Endothelial cell of umbilical vein (primary cell): ENCODE results near the gene SLC39A11.
"Not testable (repeated sequence)": the region's sequence is repeated elsewhere in the genome, so short reads cannot be mapped to it uniquely, and the experiment has no call there.

Experiments
- EZH2 ChIP-seq: IDR thresholded peaks from 2 replicates; pipeline ENCODE4 v1.6.1; 2012; ENCODE audit warnings: borderline replicate concordance, low read depth, mild to moderate bottlenecking, moderate library complexity, low read length, inconsistent platforms; ENCODE audit not compliant: severe bottlenecking
- MYC ChIP-seq: IDR thresholded peaks from one replicate; pipeline ENCODE4 v1.6.1; 2011; ENCODE audit warnings: mild to moderate bottlenecking, low read depth, low read length
- POLR2A ChIP-seq: IDR thresholded peaks from 2 replicates; pipeline ENCODE4 v1.6.1; 2012; ENCODE audit warnings: low read depth, mild to moderate bottlenecking, control low read depth, low read length
- POLR2AphosphoS5 ChIP-seq: IDR thresholded peaks from 2 replicates; pipeline ENCODE4 v1.6.1; 2012; ENCODE audit warnings: low read depth, mild to moderate bottlenecking, control low read depth, low read length, moderate library complexity; ENCODE audit not compliant: insufficient read depth
- TF ChIP-seq, protein P1 (sequence below), 2 donors: IDR thresholded peaks; 1 replicate in 1 of 2; 2 replicates in 1 of 2; pipeline ENCODE4 v1.5.1; 2011; ENCODE audit warnings: low read length in 2 of 2, mild to moderate bottlenecking in 2 of 2, moderate library complexity in 2 of 2, control low read depth in 1 of 2, inconsistent platforms in 1 of 2, low read depth in 1 of 2; ENCODE audit not compliant: insufficient read depth in 1 of 2; ENCODE audit errors: extremely low read depth in 1 of 2
- TF ChIP-seq, protein P2 (sequence below): IDR thresholded peaks from 2 replicates; pipeline ENCODE4 v1.6.1; 2011; ENCODE audit not compliant: insufficient read depth, insufficient read length

DNA sequence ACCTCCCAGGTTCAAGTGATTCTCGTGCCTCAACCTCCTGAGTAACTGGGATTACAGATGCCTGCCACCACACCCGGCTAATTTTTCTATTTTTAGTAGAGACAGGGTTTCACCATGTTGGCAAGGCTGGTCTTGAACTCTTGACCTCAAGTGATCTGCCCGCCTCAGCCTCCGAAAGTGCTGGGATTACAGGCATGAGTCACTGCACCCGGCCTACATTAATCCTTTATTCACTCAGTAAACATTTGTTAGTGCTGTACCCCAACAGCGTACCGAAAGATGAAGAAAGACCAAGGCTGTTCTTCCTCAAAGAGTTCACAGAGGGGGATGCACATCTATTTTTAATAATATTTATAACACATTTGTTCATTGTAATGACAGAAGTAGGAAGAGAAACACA is 196.2 kb downstream of the SLC39A11 start:
- TF ChIP-seq, protein P1, sequence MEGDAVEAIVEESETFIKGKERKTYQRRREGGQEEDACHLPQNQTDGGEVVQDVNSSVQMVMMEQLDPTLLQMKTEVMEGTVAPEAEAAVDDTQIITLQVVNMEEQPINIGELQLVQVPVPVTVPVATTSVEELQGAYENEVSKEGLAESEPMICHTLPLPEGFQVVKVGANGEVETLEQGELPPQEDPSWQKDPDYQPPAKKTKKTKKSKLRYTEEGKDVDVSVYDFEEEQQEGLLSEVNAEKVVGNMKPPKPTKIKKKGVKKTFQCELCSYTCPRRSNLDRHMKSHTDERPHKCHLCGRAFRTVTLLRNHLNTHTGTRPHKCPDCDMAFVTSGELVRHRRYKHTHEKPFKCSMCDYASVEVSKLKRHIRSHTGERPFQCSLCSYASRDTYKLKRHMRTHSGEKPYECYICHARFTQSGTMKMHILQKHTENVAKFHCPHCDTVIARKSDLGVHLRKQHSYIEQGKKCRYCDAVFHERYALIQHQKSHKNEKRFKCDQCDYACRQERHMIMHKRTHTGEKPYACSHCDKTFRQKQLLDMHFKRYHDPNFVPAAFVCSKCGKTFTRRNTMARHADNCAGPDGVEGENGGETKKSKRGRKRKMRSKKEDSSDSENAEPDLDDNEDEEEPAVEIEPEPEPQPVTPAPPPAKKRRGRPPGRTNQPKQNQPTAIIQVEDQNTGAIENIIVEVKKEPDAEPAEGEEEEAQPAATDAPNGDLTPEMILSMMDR (IDR thresholded peaks at IDR 0.05; ENCODE audit: extremely low read depth in 1 of 2, insufficient read depth in 1 of 2, low read depth in 1 of 2, low read length in 2 of 2) = not testable (repeated sequence)
- TF ChIP-seq EZH2, POLR2AphosphoS5, POLR2A, MYC: not testable (repeated sequence)
- TF ChIP-seq, protein P2, sequence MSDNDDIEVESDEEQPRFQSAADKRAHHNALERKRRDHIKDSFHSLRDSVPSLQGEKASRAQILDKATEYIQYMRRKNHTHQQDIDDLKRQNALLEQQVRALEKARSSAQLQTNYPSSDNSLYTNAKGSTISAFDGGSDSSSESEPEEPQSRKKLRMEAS = not testable (repeated sequence)
